HG03060 (cell line): ENCODE results near the gene SOX18.
"Not testable (repeated sequence)": the region's sequence is repeated elsewhere in the genome, so short reads cannot be mapped to it uniquely, and the experiment has no call there.

Experiments used
- ATAC-seq: cut with Tn5 transposase; IDR thresholded peaks from one replicate; pipeline ENCODE4 v1.9.1; 2021; ENCODE audit warnings: low read depth, moderate number of reproducible peaks; ENCODE audit not compliant: unreplicated experiment

Gene SOX18

GRCh38 chr20:64049060-64049877 is at the start of gene SOX18:
Gene SOX18 (minus strand): TSS chr20:64049639. CDS start chr20:64049516, 123 bp downstream.
- ATAC-seq = no peak

- no peak for ATAC-seq
Observed at GRCh38 chr20:64098471-64099013, 49.1 kb upstream of the SOX18 start.

DNA sequence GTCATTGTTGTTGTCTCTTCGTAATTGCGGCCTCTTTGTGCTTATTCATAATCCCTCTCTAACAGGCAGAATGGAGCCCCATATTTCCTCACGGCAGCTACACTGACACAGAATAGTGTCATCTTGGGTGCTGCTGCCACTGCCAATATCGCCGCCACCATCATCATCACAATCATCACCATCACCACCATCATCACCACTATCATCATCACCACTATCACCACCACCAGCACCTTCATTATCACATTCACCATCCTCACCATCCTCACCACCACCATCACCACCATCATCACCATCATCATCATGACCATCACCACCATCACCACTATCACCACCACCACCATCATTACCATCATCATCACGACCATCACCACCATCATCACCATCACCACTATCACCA is 47.1 kb upstream of the SOX18 start:
- ATAC-seq = no peak

DNA sequence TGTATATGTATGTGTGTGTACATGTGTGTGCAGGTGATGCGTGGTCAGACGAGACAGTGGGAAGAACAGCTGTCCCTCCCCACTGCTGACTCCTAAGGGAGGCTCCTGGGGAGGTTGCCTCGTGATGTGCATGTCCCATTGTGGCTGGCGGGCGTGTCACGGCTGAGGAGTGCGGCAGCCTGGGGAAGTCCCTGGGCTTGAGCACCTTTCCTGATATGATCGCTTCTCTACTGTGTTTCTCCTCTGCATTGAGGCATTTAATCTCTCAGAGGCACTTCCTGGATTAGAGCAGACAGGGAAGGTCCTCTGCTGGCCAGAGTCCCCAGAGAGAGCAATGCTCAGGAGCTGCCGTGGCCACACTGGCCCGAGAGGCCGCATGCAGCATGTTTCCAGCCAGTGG is 46.5 kb upstream of the SOX18 start:
- ATAC-seq = no peak

- no peak for ATAC-seq
Observed at GRCh38 chr20:64095455-64095854, 46.0 kb upstream of the SOX18 start.

- ATAC-seq = no peak
Observed at GRCh38 chr20:64093013-64093503, 43.6 kb upstream of the SOX18 start.

DNA sequence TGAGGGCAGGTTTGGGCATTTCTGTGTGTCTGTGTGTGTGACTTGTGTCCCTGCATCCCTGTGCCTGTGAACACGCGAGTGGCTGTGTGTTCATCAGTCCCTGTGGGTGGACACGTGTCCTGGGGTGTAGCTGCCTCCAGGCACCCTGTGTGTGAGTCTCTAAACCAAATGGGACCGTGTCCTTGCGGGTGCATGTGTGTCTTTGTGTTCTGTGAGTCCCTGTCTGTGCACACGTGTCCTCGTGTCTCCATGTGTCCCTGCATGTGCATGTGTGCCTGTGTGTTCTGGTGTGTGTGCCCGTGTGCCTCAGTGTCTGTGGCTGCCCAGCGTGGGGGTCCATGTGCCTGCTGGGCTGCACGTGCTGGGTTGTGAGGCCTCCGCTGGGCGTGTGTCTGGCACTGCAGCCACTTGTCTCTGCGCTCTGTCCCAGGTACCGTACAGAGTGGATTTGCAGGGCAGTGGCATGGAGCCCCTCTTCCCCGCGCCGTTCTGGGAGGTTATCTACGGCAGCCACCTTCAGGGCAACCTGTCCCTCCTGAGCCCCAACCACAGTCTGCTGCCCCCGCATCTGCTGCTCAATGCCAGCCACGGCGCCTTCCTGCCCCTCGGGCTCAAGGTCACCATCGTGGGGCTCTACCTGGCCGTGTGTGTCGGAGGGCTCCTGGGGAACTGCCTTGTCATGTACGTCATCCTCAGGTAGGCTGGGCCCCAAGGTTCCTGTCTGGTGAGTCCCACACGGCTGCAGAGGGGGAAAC is 43.0 kb upstream of the SOX18 start:
- ATAC-seq = no peak

DNA sequence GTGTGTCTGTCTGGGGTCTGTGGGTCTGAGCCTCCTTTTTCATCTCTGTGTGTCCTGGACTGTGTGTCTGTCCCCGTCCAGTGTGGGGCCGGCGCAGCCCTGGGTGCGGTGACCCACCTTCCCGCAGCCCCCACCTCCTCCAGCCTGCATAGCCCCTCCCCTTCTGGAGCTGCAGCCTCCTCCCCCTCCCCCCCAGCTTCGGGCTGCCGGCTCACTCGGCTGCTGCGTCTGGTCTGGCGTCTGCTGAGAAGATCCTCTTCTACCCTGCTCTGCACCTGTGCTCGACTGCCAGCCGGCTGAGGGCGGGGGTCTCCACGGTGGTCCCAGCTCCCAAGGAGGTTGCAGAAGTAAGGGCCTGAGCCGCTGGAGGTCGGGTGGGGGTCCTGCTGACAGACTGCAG is 42.3 kb upstream of the SOX18 start:
- no peak for ATAC-seq

DNA sequence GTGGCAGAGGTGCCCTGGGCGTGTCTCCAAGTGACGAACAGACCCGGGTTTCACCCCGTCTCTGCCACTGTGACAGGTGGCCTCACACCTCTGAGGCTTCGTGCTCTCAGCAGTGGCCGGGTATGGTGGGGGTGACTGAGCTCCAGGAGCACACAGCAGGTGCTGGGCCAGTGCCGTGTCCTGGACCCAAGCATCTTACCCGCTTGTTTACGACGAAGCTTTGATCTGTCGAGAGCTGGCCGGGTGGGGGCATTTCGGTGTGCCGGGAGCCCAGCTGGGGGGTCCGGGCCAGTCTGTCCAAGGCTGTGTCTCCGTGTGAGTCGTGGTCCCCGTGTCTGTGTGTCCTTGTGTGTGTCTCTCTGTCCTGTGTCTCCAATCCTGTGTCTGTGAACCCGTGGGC is 41.9 kb upstream of the SOX18 start:
- ATAC-seq = no peak

DNA sequence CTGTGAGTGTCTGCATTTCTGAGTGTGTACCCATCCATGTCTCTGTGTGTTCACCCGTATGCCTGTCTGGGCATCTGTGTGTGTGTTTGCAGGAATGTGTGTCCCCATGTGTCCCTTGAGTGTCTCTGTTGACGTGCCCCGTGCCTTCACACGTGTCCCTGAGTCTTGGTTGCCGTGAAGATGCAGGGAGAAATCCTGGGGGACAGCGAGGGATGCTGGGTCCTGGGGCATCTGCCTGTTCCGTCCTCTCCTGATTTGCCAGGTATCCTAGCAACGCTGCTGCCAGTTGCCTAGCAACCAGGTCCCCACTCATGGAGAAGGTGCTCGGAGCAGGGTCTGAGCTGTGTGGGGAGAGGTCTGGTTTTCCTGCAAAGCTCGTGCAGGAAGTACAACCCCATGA is 40.7 kb upstream of the SOX18 start:
- no peak for ATAC-seq

GRCh38 chr20:64088586-64088985 is 39.1 kb upstream of the SOX18 start:
- ATAC-seq = not testable (repeated sequence)

- not testable (repeated sequence) for ATAC-seq
Observed at GRCh38 chr20:64087226-64087825, 37.9 kb upstream of the SOX18 start.

DNA sequence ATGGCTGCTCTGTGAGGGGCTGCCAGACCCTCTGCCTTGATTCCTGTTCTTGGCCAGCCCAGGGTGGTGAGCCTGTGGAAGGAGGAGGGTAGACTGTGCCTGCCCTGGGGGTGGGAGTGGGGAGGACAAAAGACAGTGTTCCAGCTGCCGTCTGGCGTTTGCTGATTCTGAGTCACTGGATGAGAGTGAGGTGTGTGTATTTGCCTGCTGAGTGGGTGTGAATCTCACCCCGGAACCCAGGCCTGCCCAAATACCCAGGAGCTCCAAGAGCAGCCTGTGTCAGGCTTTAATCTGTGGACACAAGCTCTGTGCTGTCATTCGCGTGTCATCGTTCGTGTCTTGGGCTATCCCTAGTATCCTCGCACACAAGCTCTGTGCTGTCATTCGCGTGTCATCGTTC is 37.4 kb upstream of the SOX18 start:
- ATAC-seq = no peak

DNA sequence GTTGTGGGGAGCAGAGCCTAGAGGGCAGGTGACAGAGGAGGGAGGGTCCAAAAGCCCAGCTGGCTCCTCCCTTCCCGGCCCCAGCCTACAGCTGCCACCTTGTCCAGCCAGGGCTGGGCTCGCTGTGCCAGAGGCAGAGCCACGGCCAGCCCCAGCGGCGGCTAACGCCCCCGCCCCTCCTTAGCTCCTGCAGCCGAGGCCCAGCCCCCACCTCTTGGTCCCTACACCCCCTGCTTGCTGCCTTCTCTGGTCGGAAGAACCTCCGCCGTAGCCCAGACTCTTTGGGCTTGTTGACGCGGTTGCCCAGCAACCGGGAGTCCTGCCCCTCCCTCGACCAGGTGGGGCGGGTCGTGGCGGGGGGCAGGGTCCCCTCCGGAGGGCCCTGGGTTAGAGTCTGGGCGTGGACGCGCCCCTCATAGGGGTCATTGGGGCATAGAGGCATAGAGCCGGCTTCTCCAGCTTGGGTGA is 35.3 kb upstream of the SOX18 start:
- ATAC-seq = no peak

DNA sequence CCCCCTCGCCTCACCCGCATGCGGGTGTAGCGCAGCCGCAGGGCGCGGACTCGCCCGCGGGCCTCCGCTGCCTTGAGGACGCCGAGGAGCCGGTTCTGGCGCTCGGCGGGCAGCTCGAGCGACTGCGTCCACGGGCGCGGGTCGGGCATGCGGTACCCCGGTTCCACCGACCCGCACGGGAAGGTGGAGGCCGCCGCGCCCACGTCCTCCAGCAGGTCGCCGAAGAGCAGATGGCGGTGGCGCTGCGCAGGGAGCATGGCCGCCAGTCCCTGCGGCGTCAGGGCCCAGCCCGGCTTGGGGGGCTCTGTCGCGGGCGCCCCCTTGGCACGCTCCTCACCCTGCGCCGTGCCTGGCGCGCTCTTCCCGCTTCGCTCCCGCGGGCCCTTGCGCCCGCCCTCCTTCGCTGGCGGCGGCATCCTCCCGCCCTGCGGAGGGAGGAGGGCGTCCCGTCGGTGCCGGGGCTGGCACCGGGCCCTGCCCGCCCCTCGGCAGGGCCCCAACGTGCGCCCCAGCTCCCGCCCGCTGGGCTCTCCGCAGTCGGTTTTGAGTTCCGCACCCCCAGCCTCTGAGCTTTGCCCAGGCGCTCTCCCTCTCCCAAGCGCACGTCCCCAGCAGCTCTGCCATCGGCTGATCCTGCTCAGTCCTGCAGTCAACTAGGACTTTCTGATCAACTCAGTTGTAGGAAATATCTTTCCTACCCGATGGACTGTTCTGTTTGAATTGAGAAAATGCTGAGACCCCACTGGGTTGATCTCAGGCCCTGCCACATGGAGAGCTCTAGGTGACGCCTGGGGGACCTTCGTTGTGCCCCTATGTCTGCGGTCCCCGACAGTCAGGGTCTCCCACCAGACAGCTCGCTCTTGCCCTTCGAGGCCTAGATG is 34.6 kb upstream of the SOX18 start, which contains the start of gene LKAAEAR1:
Gene LKAAEAR1, minus strand, starts transcription at position 595 of the 881 bp plus-strand sequence. Its CDS starts 179 bp downstream, at position 416.
- no peak for ATAC-seq

DNA sequence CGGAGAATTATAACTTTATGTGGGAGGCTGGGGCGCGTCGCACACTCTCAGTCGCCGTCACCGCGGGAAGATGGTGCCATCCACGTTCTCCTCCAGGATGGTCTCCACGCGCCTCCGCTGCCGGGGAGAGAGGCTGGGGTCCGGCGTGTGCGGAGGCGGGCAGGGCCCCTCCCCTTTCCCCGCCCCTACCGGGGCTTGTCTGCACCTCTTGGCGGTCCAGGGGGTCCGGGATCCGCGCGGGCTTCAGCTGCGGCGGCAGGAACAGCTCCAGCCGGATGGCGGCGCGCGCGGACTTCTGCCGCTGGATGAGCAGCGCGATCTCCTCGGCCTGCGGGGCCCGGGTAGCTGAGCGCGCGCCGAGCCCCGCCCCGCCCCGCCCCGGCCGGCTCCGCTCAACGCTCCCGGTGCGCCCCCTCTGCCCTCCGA is 34.0 kb upstream of the SOX18 start:
- ATAC-seq = no peak

- ATAC-seq = no peak
Observed at GRCh38 chr20:64082820-64083377, 33.5 kb upstream of the SOX18 start.

DNA sequence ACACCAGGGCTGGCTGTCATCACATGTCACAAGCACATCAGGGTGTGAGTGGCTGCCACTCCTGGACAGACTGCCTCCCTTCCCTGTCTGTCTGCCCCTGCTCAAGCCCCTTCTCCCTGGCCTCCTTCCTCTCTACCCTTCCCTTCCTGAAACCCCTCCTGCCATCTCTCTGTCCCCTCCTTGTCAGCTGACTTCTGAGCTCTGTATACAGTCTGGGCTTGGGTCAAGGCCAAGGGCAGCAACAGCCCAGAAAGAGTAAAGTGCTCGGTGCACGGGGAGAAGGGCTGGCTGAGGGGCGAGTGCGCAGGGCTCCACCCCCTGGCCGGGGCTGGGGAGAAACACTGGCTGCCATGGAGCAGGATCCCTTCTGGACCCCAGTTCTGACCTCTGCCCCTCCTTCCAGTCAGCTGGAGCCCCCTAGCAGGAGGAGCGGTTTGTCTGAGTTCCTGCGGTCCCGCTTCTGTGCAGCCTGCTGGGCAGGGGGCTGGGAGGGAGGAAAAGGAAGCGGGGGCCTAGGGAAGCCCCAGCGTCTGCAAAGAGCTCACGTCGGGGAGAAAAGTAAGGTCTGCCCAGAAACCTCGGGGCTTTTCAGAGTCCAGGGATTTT is 32.8 kb upstream of the SOX18 start:
- ATAC-seq = no peak

- ATAC-seq = no peak
Observed at GRCh38 chr20:64081624-64081964, 32.2 kb upstream of the SOX18 start.
